Activated CD8-positive, alpha-beta memory T cell treated with anti-CD3 and anti-CD28 coated beads for 36 hours (primary cell): ENCODE results near the gene SSBP2. TPM values are rescaled to one million over a fixed set of nuclear protein-coding genes. Genes with fewer than 3 reads are reported as not detected.

Source experiments
- CTCF ChIA-PET: fragments of 350-600 bp; sonication (Branson Sonifier 250); formaldehyde crosslinking; loops from one replicate; lab custom pipeline; 2021; ENCODE audit warnings: antibody characterized with exemption; lab: Charles Lee
- POLR2A ChIA-PET: fragments of 350-600 bp; sonication (Branson Sonifier 250); formaldehyde crosslinking; loops from one replicate; lab custom pipeline; 2021; ENCODE audit warnings: antibody characterized with exemption; lab: Charles Lee
- total RNA-seq, 2 experiments: library from RNA; stranded (reverse); gene quantifications; one replicate each; pipeline ENCODE4 v1.2.3, GENCODE V29; 2021

SSBP2 gene
- total RNA-seq, 2 experiments from 2014 or later, result 7.0 to 9.7 TPM

- CTCF ChIA-PET, result interaction anchor here (1.8 kb wide), 1 partner anchor 14 kb away, joined by 4 read pairs; no protein-coding TSS in a partner anchor
Observed at GRCh38 chr5:81393783-81394718, 356.8 kb downstream of the SSBP2 start, which contains the start of gene ACOT12. Gene ACOT12, minus strand, starts transcription at chr5:81394134. Its CDS starts 20 bp downstream, at chr5:81394114.

GRCh38 chr5:81393430-81393782 lies 357.5 kb downstream of the SSBP2 start:
- ChIA-PET POLR2A (no interaction called here), CTCF (interaction anchor here (1.8 kb wide), 1 partner anchor 14 kb away, joined by 4 read pairs; no protein-coding TSS in a partner anchor)

More at GRCh38 chr5:81393783-81394718, 356.8 kb downstream of the SSBP2 start, which contains the start of gene ACOT12:
- POLR2A ChIA-PET, result no interaction called here

- CTCF ChIA-PET, result no interaction called here
Observed at GRCh38 chr5:81389025-81389424, 361.9 kb downstream of the SSBP2 start.

GRCh38 chr5:81388169-81388568 lies 362.7 kb downstream of the SSBP2 start:
- CTCF ChIA-PET, result interaction anchor here (0.6 kb wide), 1 partner anchor 349 kb away, joined by 3 read pairs; no protein-coding TSS in a partner anchor

More at GRCh38 chr5:81389025-81389424, 361.9 kb downstream of the SSBP2 start:
- POLR2A ChIA-PET, result no interaction called here

GRCh38 chr5:81383867-81384266 lies 367.0 kb downstream of the SSBP2 start:
- POLR2A ChIA-PET, result no interaction called here

More at GRCh38 chr5:81388169-81388568, 362.7 kb downstream of the SSBP2 start:
- POLR2A ChIA-PET, result no interaction called here

GRCh38 chr5:81371354-81371876 lies 379.5 kb downstream of the SSBP2 start:
- ChIA-PET CTCF (no interaction called here), POLR2A (no interaction called here)

More at GRCh38 chr5:81383867-81384266, 367.0 kb downstream of the SSBP2 start:
- CTCF ChIA-PET, result no interaction called here

GRCh38 chr5:81370912-81371311 lies 380.0 kb downstream of the SSBP2 start:
- POLR2A ChIA-PET, result no interaction called here
- CTCF ChIA-PET, result no interaction called here

- POLR2A ChIA-PET, result no interaction called here
- CTCF ChIA-PET, result no interaction called here
Observed at GRCh38 chr5:81365541-81365940, 385.4 kb downstream of the SSBP2 start.

- POLR2A ChIA-PET, result no interaction called here
- CTCF ChIA-PET, result no interaction called here
Observed at GRCh38 chr5:81363093-81363871, 387.6 kb downstream of the SSBP2 start.

Other genes with a start within 250 kb of the SSBP2 start
- gene ATG10, start 220.9 kb upstream of the SSBP2 start, total RNA-seq, result 1 to 10 TPM; 7.1 to 9.1 TPM